H1 (cell line): ENCODE data around the gene RBM45. TPM values are rescaled to one million over a fixed set of nuclear protein-coding genes. Genes with fewer than 3 reads are reported as not detected.

Experiments used
- KDM1A ChIP-seq: fragments of 200-600, 300-600 bp; sonication (generic); IDR thresholded peaks from 2 replicates; pipeline ENCODE4 v1.7.1; 2016; ENCODE audit warnings: mild to moderate bottlenecking, low read length, borderline replicate concordance
- NRF1 ChIP-seq: IDR thresholded peaks from 2 replicates; pipeline ENCODE4 v1.6.1; 2011; ENCODE audit warnings: mild to moderate bottlenecking, low read depth, low read length, improper control_type of control experiment
- polyA plus RNA-seq, 7 experiments: library from polyadenylated mRNA; depleted of rRNA in 3 of 7; stranded (reverse) in 5 of 7; unstranded in 2 of 7; fragments of >200 nt in 5 of 7; fragments of 200-250 nt in 2 of 7; gene quantifications; 1 replicate in 5 of 7; 2 replicates in 1 of 7; 4 replicates in 1 of 7; pipeline versions ENCODE4 v1.2.1 to v1.2.3, GENCODE V29; 2011 to 2013; ENCODE audit warnings: missing spikeins in 2 of 7, mixed read lengths in 2 of 7
- total RNA-seq: library from RNA; stranded (reverse); fragmentation: NEBNext Ultra II Directional; extraction: Animal tissue kit (Norgen Biotek cat#: 25700); gene quantifications from 2 replicates; pipeline ENCODE4 v1.2.1, GENCODE V29; 2021

The RBM45 gene
- total and polyA plus RNA-seq, 2 of the 8 experiments (the other 6 are each of a cell fraction or from before 2014, with no cell fraction given): 4.7 to 10.4 TPM

- no peak for TF ChIP-seq NRF1
- TF ChIP-seq KDM1A: no peak
Measured at GRCh38 chr2:178068823-178069454, 43.3 kb upstream of the RBM45 start (continued).
